Astrocyte (in vitro differentiated cells and primary cell): ENCODE results near the gene DCLK1.

Experiments
- EZH2 ChIP-seq: IDR thresholded peaks from 2 replicates; pipeline ENCODE4 v1.6.1; 2012; ENCODE audit warnings: mild to moderate bottlenecking, low read length, inconsistent platforms; ENCODE audit not compliant: insufficient read depth
- TF ChIP-seq, protein P1 (sequence below): IDR thresholded peaks from 2 replicates; pipeline ENCODE4 v1.5.1; 2011; ENCODE audit warnings: low read depth, mild to moderate bottlenecking, inconsistent platforms, low read length, moderate library complexity; ENCODE audit not compliant: insufficient read depth

- TF ChIP-seq, protein P1, sequence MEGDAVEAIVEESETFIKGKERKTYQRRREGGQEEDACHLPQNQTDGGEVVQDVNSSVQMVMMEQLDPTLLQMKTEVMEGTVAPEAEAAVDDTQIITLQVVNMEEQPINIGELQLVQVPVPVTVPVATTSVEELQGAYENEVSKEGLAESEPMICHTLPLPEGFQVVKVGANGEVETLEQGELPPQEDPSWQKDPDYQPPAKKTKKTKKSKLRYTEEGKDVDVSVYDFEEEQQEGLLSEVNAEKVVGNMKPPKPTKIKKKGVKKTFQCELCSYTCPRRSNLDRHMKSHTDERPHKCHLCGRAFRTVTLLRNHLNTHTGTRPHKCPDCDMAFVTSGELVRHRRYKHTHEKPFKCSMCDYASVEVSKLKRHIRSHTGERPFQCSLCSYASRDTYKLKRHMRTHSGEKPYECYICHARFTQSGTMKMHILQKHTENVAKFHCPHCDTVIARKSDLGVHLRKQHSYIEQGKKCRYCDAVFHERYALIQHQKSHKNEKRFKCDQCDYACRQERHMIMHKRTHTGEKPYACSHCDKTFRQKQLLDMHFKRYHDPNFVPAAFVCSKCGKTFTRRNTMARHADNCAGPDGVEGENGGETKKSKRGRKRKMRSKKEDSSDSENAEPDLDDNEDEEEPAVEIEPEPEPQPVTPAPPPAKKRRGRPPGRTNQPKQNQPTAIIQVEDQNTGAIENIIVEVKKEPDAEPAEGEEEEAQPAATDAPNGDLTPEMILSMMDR, result no peak
- no peak for TF ChIP-seq EZH2
Observed at GRCh38 chr13:35727881-35728280, 403.3 kb downstream of the DCLK1 start.
